HG03097 (cell line): Measurements from ENCODE around the gene VRK2.
"Not testable (repeated sequence)": the region's sequence is repeated elsewhere in the genome, so short reads cannot be mapped to it uniquely, and the experiment has no call there.

ENCODE experiments used
- ATAC-seq: cut with Tn5 transposase; IDR thresholded peaks from one replicate; pipeline ENCODE4 v1.9.1; 2021; ENCODE audit not compliant: unreplicated experiment, low FRiP score

VRK2 gene

GRCh38 chr2:58106896-58107295 is 60.3 kb downstream of the VRK2 start:
- no peak for ATAC-seq

- ATAC-seq: no peak
Observed at GRCh38 chr2:58107803-58108710, 61.5 kb downstream of the VRK2 start.

DNA sequence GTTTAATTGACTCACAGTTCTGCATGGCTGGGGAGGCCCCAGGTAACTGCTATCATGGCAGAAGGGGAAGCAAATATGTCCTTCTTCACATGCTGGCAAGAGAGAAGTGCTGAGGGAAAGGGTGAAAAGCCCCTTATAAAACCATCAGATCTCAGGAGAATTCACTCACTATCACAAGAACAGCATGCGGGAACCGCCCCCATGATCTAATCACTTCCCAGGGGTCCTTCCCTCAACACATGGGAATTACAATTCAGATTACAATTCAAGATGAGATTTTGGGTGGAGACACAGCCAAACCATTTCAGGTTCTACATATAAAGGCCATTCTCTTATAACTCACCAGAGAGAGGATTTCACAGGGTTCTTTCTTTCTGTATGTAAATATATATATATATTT is 62.9 kb downstream of the VRK2 start:
- no peak for ATAC-seq

DNA sequence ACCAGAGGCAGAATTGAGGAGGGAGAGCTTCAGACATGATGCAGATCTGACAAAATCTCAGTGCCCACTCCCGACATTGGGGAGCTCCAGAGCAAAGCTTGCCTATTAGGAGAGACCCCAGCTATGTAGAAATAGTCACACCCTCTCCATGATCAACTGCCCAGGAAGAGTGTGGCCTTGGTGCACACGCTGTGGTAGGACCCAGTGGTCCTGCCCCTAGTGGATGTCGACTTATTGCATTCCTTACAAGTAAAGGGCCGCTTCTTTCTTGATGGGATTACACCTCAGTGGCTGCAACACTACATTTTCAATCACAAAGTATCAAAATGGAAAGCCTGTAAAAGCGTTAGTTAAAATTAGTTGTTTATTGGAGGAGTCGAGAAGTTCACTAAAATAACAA is 64.2 kb downstream of the VRK2 start:
- no peak for ATAC-seq

DNA sequence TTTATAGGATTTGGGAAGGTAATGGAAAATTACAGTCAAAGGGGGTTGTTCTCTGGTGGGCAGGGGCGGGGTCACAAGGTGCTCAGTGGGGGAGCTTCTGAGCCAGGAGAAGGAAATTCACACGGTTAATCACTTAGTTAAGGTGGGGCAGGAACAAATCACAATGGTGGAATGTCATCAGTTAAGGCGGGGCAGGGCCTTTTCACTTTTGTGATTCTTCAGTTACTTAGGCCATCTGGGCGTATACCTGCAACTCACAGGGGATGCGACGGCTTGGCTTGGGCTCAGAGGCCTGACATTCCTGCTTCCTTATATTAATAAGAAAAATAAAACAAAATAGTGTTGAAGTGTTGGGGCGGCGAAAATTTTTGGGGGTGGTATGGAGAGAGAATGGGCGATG is 67.0 kb downstream of the VRK2 start:
- not testable (repeated sequence) for ATAC-seq

GRCh38 chr2:58120626-58121229 is 74.1 kb downstream of the VRK2 start:
- ATAC-seq: no peak

GRCh38 chr2:58122040-58122439 is 75.4 kb downstream of the VRK2 start:
- no peak for ATAC-seq

GRCh38 chr2:58122540-58122939 is 75.9 kb downstream of the VRK2 start:
- no peak for ATAC-seq

DNA sequence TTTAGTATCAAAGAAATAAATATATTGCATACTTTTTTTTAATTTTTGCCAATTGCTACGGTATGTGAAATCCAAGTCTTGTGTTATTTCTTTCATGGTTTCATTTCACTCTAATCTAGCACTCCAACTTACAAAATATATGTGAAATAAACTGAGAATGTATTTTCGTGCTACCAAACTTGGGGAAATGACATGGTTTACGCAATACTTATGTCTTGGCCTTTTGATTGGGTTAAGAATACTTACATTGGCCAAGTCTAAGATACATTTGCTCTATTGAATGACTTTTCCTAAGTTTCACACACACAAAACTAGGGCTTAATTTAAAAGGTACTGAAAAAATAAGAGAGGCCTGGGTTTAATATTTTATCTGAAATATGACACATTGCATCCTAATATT is 80.5 kb downstream of the VRK2 start:
- ATAC-seq: no peak

DNA sequence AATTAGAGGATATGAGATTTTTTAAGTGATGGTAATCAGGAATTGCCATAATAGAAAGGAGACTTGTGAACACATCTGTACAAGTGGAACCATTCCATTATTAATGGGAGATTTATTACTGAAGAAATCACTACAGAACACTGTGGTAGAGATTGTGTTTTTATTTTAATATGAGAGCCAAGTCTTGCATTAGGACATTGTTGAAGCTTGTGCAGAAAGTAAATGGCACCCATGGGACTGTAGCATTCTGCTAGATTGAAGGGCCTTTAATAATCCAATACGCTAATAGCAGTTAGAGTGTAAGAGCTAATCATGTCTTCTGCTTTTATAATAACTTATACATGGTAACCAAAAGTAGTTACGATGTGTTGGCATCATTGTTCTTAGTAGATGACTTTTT is 83.6 kb downstream of the VRK2 start:
- no peak for ATAC-seq

GRCh38 chr2:58131191-58132011 is 84.8 kb downstream of the VRK2 start:
- ATAC-seq: no peak

DNA sequence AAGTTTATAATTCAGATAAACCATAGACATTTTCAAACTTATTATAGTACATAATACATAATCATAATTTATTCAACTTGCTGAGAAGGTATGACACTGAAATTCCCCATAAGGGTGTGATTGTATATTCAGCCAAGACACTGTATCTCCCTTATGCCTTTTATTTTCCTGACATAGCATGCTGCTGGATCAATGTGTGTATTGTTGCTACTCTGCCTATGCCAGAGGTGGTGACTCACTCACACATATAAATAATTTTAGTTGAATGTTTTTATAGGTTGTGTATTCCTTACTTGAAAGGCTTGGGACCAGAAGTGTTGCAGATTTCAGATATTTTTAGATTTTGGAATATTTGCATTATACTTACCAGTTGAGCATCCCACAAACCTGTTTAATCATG is 86.8 kb downstream of the VRK2 start:
- ATAC-seq: no peak

GRCh38 chr2:58135861-58136260 is 89.3 kb downstream of the VRK2 start:
- no peak for ATAC-seq

GRCh38 chr2:58137221-58137620 is 90.6 kb downstream of the VRK2 start:
- ATAC-seq: no peak

GRCh38 chr2:58137856-58138255 is 91.2 kb downstream of the VRK2 start:
- ATAC-seq: no peak

GRCh38 chr2:58138396-58139030 is 91.9 kb downstream of the VRK2 start:
- ATAC-seq: no peak

DNA sequence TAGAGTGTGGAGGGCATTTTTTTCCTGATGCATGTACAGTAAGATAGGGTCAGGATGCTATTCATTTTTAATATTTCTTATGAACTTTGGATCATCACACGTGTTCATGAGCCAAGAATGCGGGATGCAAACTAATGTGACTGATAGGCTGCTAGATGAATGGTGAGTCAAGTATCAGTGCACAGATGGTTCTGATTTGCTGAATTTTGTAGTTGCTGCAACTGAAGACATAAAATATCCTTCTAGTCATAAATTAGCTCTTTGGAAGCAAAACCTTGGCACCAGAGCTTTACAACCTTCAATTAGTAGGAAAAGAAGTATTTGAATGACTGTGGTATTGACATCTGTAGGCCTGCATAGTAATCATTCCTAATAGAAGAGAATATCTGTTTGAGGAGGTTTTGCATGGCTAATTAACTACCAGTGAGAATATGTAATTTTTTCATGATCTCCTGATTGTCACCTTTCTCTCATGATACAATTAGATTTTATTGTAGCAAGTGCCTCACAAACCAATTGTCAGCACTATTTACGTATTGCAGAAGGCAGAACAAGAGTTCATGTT is 94.0 kb downstream of the VRK2 start:
- no peak for ATAC-seq

GRCh38 chr2:58145769-58146168 is 99.2 kb downstream of the VRK2 start:
- ATAC-seq: not testable (repeated sequence)

GRCh38 chr2:58146707-58147106 is 100.1 kb downstream of the VRK2 start:
- ATAC-seq: no peak

- no peak for ATAC-seq
Observed at GRCh38 chr2:58155160-58155778, 108.7 kb downstream of the VRK2 start.
